IPS-NIHi11 (cell line): ENCODE results near the gene ELAVL1.
A peak's percentile ranks its signal among the peaks of the same experiment; 100 is the strongest.

Source experiments
- DNase-seq: peaks from one replicate; pipeline ENCODE4 v3.0.0; 2012; ENCODE audit warnings: mixed read lengths, low spot score

Gene ELAVL1

DNA sequence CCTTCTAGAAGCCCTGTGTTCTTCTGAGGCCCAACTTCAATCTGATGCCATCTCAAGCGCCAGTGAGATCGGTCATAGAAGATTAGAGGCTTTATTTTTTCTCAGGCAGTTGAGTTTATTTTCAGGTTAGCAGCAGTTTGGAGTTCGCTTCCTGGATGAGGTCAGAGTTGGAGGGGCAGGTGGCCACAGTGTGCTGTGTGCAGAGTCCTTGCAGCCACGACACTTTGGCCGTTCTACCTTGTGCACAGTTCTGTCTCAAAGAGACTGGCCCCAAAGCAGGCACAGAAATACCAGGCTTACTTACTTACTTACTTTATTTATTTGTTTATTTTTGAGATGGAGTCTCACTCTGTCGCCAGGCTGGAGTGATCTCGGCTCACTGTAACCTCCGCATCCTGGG, 15.9 kb upstream of the ELAVL1 start:
- DNase-seq: no peak

DNA sequence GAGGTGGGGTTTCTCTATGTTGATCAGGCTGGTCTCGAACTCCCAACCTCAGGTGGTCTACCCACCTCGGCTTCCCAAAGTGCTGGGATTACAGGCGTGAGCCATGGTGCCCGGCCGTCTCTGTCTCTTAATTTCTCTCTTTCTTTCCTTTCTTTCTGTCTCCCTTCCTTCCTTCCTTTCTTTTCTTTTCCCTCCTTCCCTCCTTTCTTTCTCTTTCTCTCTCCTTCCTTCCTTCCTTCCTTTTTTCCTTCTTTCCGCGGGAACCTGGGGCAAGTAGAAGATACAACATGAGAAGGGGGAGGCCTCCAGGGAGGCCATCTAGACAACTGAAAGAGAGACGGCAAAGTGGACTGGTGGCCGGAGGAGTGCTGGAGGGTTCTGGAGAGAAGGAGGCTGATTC, 15.2 kb upstream of the ELAVL1 start:
- DNase-seq: no peak

DNA sequence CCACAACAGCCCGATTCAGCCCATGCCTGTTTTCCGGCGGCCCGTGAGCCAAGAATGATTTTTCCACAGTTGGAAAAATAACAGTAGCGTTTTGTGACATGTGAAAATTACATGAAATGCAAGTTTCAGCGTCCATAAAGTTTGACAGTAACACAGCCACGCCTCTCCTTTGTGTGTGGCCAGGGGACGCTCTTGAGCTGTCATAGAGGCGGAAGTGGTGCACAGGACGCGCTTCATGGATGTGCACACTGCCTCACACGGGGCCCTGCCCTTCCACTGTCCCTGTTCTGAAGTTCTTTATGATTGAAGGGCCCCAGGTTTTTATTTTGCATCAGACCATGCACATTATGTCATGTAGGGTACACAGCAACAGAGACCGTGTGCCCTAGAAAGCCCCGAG, 12.4 kb upstream of the ELAVL1 start:
- no peak for DNase-seq

DNA sequence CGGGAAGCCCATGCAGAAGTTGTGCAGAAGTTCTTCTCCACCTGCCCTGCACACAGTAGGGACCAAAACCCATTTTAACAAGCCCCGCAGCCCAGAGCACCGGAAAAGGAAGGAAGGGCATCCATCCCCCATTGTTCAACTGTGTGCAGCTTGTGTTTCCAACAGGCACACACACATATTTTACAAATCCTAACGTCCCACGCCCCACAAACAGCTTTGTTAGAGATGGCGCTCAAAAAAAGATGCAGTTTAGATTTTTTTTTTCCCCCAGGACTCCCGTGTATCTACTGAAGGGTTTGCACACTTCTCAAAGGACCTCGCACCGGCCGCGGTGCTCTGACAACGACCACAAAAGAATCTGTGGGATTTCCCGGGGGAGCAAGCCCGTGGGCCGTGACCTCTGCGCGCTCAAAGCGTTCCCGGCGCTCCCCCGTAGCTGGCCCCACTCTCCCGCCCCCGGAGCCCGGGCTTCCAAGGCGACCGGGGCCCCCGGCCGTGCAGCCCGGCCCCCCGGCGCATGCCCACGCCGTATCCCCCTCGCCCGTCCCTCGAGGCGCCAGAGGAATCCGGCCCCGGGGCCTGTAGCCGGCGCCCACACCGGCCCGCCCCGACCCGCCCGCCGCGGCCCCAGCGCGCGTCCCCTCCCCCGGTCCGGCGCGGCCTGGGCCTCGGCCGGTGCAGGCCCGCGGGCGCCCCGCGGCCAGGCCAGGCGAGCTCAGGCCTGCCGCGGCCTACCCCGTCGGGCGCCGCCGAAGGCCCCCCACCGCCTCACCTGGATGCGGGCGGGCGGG, 523 bp downstream of the ELAVL1 start:
- DNase-seq: peak; percentile 46

DNA sequence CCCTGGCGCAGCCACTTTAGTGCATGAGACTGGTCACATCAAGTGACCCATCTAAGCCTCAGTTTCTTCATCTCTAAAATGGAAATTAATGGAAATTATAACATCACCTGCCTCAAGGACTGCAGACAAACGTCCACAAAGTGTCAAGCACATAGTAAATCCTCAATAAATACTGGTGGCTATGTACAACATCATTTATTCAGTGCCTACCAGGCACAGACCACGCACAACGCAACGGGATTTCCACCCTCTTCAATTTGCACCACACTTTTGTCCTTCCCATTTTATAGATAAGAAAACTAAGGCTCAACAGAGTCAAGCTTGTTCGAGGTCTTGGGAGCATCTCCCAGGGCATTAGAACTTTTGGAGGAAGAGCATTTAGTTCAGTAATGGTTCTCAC, 1.4 kb downstream of the ELAVL1 start:
- DNase-seq: no peak

DNA sequence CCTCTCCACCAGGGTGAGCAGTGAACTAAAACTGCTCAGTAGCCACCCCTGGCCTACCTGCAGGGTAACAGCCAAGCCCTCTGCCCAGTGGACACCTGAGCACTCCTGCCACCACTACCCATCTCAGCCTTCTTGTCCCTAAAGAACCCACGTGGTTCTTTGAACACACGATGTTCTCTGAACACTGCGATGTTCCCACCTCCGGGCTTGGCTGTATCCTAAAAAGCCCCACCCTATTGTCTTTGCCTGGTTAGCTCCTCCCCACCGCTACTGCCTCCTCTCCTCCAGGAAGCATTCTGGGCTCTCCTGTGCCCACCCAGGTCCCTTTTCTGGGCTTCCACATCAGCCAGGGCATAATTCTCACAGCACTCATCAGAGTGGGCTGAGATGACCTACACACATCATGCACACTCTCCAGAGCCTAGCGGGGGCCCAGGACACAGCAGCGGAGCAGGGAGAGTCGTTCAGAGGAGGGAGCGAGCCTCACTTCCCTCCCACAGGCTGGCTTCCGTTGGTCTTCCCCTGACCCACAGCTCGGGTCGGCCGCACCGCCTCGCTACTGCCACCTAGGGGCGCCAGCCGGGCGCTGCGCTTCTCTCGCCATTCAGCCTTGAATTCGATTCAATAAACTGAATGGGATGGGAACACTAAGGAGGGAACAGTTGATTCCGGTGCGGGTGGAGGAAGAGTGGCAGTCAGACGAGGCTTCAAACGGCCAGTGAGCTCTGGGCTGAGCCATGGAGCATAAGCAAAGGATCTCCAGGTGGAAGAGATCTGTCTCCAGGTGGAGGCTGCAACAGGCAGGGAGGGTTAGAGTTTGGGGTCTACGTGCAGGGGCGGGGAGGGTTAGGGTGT, 3.2 kb downstream of the ELAVL1 start:
- peak; percentile 83 for DNase-seq

DNA sequence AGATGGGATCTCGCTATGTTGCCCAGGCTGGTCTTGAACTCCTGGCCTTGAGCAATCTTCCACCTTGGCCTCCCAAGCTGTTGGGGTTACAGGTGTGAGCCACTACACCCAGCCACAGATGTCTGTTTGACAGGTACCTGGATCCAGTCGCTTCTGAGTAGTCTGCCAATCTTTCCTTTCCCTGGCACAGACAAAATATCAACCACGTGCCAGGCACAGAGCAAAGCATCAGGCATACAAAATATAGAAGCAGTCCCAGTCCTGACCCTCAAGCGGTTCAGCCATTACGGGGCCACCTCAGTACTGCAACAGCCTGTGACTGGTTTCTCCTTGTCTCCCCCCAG, 3.8 kb downstream of the ELAVL1 start:
- DNase-seq: no peak

DNA sequence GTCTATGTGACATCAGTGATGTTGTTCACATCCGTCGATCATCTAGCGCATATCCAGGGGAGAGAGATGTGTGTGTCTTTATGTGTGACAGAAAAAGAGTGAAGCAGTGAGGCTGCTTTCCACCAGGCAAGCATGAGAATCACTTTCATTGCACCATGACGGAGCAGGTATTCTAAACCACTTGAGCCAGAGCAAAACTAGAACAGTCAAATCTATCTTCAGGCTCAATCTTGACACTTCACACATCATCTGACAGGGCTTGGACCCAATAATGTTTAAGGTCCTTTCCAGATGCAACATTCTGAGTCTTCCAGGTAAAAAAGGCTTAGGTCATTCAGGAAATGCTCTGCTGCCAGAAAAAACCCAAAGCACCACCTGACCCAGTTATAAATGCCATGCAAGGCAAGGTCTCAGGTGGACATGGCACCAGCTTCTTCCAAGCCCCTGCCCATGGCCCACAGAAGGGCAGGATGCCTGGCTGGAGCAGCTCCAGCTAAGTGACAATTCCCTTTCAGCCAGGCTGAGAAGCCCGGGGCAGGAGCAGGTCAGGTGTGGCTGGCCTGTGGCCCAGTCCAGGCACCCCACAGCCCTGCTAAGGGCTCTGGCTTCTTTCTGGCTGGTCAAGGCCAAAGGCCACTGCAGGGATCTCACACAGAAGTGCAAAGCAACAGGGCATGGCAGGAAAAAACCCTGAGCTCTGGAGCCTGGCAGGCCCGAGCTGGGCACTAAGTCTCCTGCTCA, 5.0 kb downstream of the ELAVL1 start:
- DNase-seq: no peak

DNA sequence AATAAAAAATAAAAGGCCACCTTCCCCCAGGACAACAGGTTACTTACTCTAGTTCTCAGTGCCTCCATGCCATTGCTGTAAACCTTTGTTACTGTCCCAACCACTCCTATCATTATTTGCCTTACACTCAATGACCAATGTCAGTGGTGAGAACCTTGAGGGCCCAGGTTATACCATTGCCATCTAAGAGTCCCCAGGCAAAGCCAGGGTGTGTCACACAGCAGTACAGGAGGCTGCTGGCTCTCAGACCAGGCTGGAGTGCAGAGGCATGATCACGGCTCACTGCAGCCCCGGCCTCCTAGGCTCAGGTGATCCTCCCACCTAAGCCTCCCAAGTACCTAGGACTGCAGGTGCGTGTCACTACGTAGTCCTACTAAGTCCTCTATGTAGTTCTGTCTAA, 6.1 kb downstream of the ELAVL1 start:
- no peak for DNase-seq

DNA sequence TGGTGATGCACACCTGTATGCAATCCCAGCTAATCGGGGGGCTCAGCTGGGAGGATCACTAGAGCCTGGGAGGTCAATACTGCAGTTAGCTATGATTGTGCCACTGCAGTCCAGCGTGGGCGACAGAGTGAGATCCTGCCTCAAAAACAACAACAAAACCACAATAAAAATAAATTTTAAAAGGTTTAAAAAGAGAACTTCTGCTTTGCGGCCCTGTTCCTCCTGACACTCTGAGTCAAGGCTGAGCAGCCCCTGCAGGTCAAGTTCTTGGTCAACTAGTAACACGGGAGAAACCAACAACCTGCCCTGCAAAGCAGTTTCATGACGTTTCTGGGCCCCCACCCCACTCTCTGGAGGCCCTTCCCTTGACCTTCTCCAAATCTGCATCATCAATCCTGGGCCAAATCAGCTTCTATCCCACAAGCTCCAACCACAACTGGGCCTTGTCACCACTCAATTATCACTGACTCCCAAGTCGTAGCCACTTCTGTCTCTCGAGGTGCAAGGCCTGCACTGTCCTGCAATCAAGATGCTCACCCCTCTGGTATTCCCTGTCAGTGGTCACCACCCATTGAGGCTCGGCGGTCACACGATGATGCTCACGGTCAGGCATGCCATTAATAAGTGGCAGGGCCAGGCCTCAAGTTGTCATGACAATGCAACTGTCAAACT, 7.5 kb downstream of the ELAVL1 start:
- no peak for DNase-seq

DNA sequence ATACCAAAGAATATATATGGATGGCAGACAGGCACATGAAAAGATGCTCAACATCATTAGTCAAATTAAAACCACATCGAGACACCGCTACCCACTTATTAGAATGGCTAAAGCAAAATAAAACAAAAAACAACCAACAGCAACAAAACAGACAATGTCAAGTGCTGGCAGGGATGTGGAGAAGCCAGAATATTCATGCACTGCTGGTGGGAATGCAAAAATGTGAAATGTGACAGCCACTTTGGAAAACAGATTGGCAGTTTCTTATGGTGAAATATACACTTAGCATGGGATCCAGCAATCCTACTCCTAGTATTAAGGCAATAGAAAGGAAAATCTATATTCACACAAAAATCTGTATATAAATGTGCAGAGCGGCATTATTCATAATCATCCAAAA, 8.6 kb downstream of the ELAVL1 start:
- no peak for DNase-seq

DNA sequence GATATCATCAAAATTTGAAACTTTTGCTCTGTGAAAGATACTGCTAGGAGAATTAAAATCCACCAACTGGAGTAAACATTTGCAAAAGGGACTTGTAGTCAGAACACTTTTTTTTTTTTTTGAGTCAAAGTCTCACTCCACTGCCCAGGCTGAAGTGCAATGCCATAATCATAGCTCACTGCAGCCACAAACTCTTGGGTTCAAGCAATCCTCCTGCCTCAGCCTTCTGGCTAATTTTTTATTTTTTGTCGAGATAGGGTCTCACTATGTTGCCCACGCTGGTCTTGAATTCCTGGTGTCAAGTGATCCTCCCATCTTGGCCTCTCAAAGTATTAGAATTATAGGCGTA, 9.7 kb downstream of the ELAVL1 start:
- DNase-seq: no peak

DNA sequence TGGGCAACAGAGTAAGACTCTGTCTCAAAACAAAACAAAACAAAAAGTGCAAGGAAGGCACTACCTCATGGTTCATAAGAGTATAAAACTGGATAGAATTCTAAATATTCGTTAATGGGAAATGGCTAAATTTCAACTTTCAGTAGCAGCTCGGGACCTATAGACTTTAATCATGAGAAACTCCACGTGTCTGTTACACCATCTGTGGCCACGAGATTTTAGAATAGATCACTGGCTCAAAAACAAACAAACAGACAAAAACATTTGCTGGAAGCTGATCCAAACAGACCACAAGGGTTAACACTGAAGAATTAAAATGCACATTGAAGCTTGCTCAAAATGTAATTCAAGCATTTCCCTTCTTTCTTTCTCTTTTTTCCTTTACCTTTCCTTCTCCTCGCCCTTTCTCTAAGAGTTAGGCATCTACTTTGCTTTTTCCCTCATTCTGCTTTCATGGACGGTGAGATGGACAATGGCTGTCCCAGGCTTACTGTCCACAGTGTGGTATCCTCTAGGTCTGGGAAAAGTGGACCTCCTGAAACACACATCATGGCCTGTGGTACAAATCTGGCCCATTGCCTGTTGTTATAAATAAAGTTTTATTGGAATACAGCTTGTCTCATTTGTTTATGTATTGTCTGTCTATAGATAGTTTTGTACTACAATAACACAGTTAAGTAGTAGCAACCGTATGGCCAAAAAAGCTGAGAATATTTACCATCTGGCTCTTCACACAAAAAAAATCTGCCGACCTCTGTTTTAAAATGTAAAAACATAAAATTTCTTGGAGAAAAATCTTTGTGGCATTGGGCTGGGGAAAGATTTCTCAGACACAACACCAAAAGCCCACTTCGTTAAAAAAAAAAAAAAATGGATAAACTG, 10.3 kb downstream of the ELAVL1 start:
- no peak for DNase-seq

DNA sequence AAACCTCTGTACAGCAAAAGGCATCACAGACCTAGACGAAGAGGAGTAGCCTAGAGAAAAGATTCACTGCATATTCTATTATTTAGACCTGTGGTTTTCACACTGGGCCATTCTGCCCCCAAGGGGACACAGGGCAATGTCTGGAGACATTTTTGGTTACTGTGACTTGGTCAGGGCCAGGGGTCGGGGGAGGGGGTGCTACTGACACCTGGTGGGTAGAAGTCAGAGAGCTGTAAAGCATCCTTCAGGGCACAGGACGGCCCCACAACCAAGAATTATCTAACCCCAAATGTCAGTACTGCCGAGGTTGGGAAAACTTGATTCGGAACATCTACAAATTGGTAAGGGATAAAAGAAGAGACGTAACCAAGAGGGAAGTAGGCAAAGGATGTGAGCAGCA, 11.3 kb downstream of the ELAVL1 start:
- no peak for DNase-seq

DNA sequence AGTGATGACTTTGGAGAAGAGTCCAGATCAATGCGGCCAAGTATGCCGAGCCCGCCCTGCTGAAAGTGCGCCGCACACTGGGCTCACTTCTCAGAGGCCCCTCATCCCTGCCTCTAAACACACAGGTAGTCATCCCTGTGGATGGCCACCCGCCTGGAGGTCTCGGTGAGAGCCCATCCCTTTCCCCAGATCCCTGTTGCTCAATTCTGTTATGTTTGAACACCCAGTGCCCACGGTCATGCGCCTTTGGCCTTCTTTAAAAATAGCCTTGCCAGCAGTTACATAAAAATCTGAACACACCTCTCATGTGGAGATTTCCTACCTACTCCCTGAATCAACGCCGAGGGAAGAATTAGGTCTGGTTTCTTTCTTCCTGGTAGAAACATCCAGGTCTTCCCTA, 11.9 kb downstream of the ELAVL1 start:
- DNase-seq: no peak

DNA sequence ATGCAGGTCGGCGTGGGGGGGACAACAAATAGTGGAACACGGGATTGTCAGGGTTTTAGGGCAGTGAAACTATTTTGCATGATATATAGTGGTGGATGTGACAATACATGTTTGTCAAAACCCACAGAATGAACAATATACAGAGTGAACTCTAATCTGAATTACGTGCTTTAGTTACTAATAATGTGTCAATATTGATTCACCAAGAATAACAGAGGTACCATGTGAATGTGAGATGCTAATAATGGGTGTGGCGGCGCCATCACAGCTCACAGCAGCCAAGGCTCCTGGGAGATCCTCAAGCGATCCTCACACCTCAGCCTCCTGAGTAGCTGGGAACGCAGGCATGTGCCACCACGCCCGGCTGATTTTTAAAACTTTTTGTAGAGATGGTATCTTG, 12.9 kb downstream of the ELAVL1 start:
- DNase-seq: no peak

DNA sequence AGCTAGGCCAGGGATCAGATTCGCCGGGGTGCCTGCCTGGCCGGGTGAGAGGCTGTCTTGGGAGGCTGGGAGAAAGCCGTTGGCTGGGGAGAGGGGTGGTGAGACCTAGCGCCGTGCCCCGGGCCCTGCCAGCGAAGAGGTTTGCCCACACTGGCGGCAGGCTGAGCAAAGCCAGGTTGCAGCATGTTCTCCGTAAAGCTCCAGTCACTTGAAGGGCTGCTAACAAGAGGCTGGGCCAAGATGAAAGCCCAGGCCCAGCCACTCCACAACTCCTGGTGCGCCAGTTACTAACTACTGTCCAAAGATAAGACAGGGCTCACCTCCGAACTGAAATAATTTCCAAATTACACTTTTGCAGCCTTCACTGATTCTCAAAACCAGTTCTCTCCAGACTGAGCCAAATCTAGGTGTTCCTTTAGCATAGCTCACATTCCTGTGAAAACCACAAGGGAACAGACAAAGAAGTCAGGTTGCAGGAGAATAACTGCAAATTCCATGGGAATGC, 16.3 kb downstream of the ELAVL1 start:
- no peak for DNase-seq

DNA sequence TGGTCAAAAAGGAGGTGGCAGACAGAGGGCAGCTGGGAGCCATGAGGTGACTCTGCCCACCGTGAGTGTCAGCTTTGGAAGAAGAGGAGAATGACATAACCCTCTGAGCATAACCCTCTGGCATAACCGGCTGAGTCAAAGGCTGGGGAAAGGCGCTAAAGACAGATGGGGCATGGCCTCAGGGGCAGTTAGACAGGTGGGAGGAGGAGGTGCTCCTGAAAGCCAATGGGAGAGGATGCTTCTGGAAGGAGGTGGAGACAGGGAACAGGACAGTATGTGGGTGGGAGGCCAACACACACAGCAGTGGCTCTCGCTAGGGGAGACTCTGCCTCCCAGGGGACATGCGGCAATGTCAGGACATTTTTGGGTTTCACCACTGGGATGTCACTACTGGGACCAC, 17.1 kb downstream of the ELAVL1 start:
- DNase-seq: peak; percentile 42

DNA sequence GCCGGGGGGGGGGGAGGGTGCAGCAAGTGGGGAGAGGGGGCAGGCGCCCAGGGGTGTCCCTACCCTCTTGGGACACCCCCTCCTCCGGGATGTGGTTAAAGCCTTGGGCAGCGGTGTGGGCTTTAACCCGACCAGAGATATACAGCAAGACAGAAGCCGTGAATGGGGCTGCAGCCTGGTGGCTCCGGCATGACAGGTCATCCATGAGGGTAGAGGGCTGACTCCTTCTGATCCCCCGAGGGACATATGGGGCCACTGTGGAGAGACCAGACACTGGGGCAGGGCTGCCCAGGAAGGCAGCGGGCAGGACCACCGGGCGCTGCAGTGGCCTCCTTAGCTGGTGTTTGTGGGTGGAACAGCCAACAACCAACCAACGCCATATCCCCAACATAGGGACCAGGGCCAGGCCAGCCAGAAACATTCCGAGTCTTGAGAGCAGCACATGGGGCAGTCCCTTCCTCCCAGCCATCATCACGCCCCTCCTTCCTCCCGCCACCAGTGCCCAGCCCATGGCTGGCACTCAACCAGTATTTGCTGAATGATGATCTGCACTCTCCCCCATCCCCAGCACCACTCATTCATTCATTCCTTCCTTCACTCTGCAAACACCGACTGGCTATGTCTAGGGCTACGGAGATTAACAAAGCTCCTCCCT, 18.2 kb downstream of the ELAVL1 start:
- DNase-seq: no peak

DNA sequence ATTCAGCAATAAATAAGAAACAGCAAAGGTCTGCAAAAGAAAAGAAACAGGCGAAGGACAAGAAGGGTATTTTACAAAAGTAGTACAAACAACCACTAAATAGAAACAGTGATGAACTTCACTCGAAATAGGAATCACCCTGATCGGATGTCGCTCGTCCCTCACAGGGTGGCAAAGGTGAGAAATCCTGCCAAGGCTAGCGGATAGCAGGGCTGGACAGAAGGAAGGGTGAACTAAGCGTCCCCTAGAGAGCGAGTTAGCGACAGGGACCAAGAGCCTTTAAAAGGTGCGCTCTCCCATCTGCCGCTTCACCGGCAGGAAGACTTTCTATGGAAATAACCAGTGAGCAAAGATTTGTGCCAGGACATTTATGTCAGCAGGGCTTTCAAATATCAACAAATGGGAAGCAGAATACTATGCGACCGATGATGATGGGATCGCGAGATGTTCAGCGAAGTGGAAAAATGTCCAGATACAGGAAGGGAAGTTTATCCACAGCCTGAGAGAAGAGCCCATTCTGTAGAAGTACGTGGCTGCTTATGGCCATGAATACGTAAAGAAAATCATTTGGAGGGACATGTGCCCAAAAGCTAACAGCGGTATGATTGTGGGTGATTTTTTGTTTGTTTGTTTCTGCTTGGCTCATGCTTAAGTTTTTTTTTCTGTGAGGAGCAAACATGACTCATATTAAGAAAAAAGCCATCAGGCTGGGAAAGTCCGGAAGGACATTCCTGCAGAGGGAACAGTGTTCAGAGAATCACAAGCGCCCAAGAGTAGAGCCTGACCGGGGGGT, 18.9 kb downstream of the ELAVL1 start:
- no peak for DNase-seq
